K562 (cell line): ENCODE results near the gene ARHGAP31. TPM values are rescaled to one million over a fixed set of nuclear protein-coding genes. Genes with fewer than 3 reads are reported as not detected.

Experiments used
- ATAC-seq: fragments of 200-7000 bp; cut with Tn5 transposase; 3 replicates; pipeline ENCODE4 v1.9.1; 2020; ENCODE audit warnings: moderate library complexity
- BruUV-seq: library from RNA; stranded (reverse); fragments of 400-500 nt; replicated peaks from 2 replicates; lab custom pipeline; 2021; lab: Mats Ljungman, UMichigan
- CTCF ChIA-PET: fragments of 300-600 bp; formaldehyde crosslinking; extraction: SDS; loops from one replicate; lab custom pipeline; 2021; ENCODE audit warnings: low intra/inter-chr PET ratio; lab: Yijun Ruan, JAX
- POLR2A ChIA-PET: fragments of 300-600, 350-650 bp; sonication (Branson Sonifier 250); formaldehyde crosslinking; extraction: SDS; loops from one replicate; lab custom pipeline; 2021; ENCODE audit warnings: antibody characterized with exemption, inconsistent platforms; lab: Yijun Ruan, JAX
- DNase-seq, 4 experiments: peaks; one replicate each; pipeline versions ENCODE4 v3.0.0 to v3.0.0-alpha.2; 2011 to 2018; ENCODE audit warnings: low spot score in 3 of 4, mixed read lengths in 3 of 4; ENCODE audit errors: extremely low read depth in 1 of 4
- FAIRE-seq: peaks from 2 replicates; lab custom pipeline; 2011; peaks lifted over from hg19 to GRCh38; lab: Jason Lieb, UNC
- H2AFZ ChIP-seq: 2 replicates; pipeline ENCODE4 v1.6.0; 2011; ENCODE audit warnings: low read depth, low read length, control low read depth, inconsistent platforms
- H3K27ac ChIP-seq: fragments of 200-600 bp; 3 replicates; pipeline ENCODE4 v1.8.0; 2011; ENCODE audit warnings: low read depth, mild to moderate bottlenecking, control low read depth, inconsistent platforms, low read length, moderate library complexity, mixed read lengths; ENCODE audit errors: extremely low read depth
- H3K27me3 ChIP-seq, 2 experiments: fragments of 300-600 bp in 1 of 2; 2 replicates in 1 of 2; 3 replicates in 1 of 2; pipeline versions ENCODE4 v1.6.0 to v1.8.0; 2011; ENCODE audit warnings: inconsistent platforms in 2 of 2, low read length in 2 of 2, mild to moderate bottlenecking in 1 of 2, mixed read lengths in 1 of 2, moderate library complexity in 1 of 2; ENCODE audit not compliant: control insufficient read depth in 2 of 2, insufficient read depth in 2 of 2
- H3K36me3 ChIP-seq: fragments of 300-600 bp; 3 replicates; pipeline ENCODE4 v1.8.0; 2011; ENCODE audit warnings: mild to moderate bottlenecking, low read length, inconsistent platforms; ENCODE audit not compliant: control insufficient read depth, insufficient read depth
- H3K4me1 ChIP-seq, 2 experiments: fragments of 200-600 bp in 1 of 2; replicated peaks in 1 of 2; 2 replicates in 1 of 2; 3 replicates in 1 of 2; pipeline versions ENCODE4 v1.5.1 to v1.8.0; 2011; ENCODE audit warnings: inconsistent platforms in 2 of 2, low read length in 2 of 2, mild to moderate bottlenecking in 1 of 2, mixed read lengths in 1 of 2, moderate library complexity in 1 of 2; ENCODE audit not compliant: control insufficient read depth in 2 of 2, insufficient read depth in 2 of 2
- H3K4me2 ChIP-seq: 2 replicates; pipeline ENCODE4 v1.6.1; 2011; ENCODE audit warnings: low read length, control low read depth, inconsistent platforms, mixed read lengths; ENCODE audit not compliant: insufficient read depth
- H3K4me3 ChIP-seq: fragments of 200-600 bp; sonication (generic), shearing (Covaris generic); 2 replicates; pipeline ENCODE4 v1.5.1; 2016; ENCODE audit warnings: control low read depth, inconsistent platforms
- H3K79me2 ChIP-seq: fragments of 200-600 bp; 3 replicates; pipeline ENCODE4 v1.8.0; 2011; ENCODE audit warnings: low read length, inconsistent platforms; ENCODE audit not compliant: control insufficient read depth, insufficient read depth
- H3K9ac ChIP-seq, 2 experiments: 2 replicates each; pipeline versions ENCODE4 v1.6.0 to v1.6.1; 2011; ENCODE audit warnings: low read depth in 2 of 2, low read length in 2 of 2, control low read depth in 1 of 2, inconsistent platforms in 1 of 2, mild to moderate bottlenecking in 1 of 2, mixed read lengths in 1 of 2; ENCODE audit not compliant: insufficient read depth in 1 of 2
- H3K9me1 ChIP-seq: one replicate; pipeline ENCODE4 v1.6.0; 2011; ENCODE audit warnings: inconsistent platforms, mild to moderate bottlenecking, low read length, moderate library complexity; ENCODE audit not compliant: control insufficient read depth, insufficient read depth
- H3K9me3 ChIP-seq: replicated peaks from 2 replicates; pipeline ENCODE4 v1.5.1; 2011; ENCODE audit warnings: low read depth, low read length, inconsistent platforms; ENCODE audit not compliant: control insufficient read depth, insufficient read depth
- H4K20me1 ChIP-seq: replicated peaks from 2 replicates; pipeline ENCODE4 v1.6.1; 2011; ENCODE audit warnings: low read length, inconsistent platforms, mixed read lengths; ENCODE audit not compliant: control insufficient read depth, insufficient read depth
- FOXJ3 ChIP-seq: sonication (generic); formaldehyde crosslinking; IDR thresholded peaks from 2 replicates; pipeline ENCODE4 v1.4.0; 2020; ENCODE audit warnings: mild to moderate bottlenecking, missing genetic modification reagents
- NFIX ChIP-seq: fragments of 250-450 bp; sonication (Bioruptor Pico); IDR thresholded peaks from 2 replicates; pipeline ENCODE4 v1.4.0; 2020; ENCODE audit warnings: low read depth, mild to moderate bottlenecking, moderate library complexity
- TAF1 ChIP-seq: IDR thresholded peaks from 2 replicates; pipeline ENCODE4 v1.6.1; 2011; ENCODE audit warnings: mild to moderate bottlenecking, low read length, moderate library complexity; ENCODE audit not compliant: insufficient read depth, control insufficient read depth, severe bottlenecking; ENCODE audit errors: extremely low read depth
- WGBS: fragments of 100-300 bp; shearing (Covaris generic); methylation state at CpG from one replicate; pipeline ENCODE4 v1.1.6; 2016; ENCODE audit warnings: low coverage, mixed read lengths; ENCODE audit not compliant: insufficient coverage; ENCODE audit errors: missing lambda C conversion rate; 5-methylcytosine and 5-hydroxymethylcytosine counted together
- in situ Hi-C: fragments of 300-500 bp; cut with MboI; formaldehyde crosslinking; loops from 4 replicates; pipeline ENCODE4 v1.15.0; 2018; ENCODE audit warnings: inconsistent platforms, mixed read lengths
- intact Hi-C: fragments of 100-400 bp; cut with micrococcal nuclease; formaldehyde crosslinking; loops from 2 replicates; pipeline ENCODE4 v1.14.2; 2022
- polyA plus RNA-seq, 8 experiments: library from polyadenylated mRNA; depleted of rRNA in 4 of 8; stranded (reverse) in 5 of 8; unstranded in 3 of 8; fragments of >200 nt; fragmentation: Nextera tagmentation in 2 of 8; fragmentation: Illumina TruSeq in 1 of 8; extraction: Ambion mirVana in 2 of 8; extraction: Trizol in 1 of 8; gene quantifications; 2 replicates each; pipeline versions ENCODE4 v1.2.1 to v1.2.3, GENCODE V29; 2011 to 2014; ENCODE audit warnings: inconsistent platforms in 1 of 8, missing spikeins in 1 of 8
- total RNA-seq, 7 experiments: library from RNA; depleted of rRNA in 6 of 7; stranded (reverse); fragments of >200 nt in 6 of 7; fragmentation: Illumina TruSeq in 2 of 7; extraction: Trizol in 2 of 7; gene quantifications; 2 replicates each; pipeline versions ENCODE4 v1.2.1 to v1.2.3, GENCODE V29; 2011 to 2021; ENCODE audit warnings: low replicate concordance in 1 of 7
- TF ChIP-seq, protein P1 (sequence below): fragments of 450-650 bp; formaldehyde crosslinking; IDR thresholded peaks from 2 replicates; pipeline ENCODE4 v1.4.0; 2020; ENCODE audit warnings: mild to moderate bottlenecking, moderate library complexity

The ARHGAP31 gene
- total and polyA plus RNA-seq, 9 of the 15 experiments (the other 6 are each of a cell fraction or from before 2014, with no cell fraction given): under 0.01 to 0.13 (median 0.06) TPM; not detected in 5

DNA sequence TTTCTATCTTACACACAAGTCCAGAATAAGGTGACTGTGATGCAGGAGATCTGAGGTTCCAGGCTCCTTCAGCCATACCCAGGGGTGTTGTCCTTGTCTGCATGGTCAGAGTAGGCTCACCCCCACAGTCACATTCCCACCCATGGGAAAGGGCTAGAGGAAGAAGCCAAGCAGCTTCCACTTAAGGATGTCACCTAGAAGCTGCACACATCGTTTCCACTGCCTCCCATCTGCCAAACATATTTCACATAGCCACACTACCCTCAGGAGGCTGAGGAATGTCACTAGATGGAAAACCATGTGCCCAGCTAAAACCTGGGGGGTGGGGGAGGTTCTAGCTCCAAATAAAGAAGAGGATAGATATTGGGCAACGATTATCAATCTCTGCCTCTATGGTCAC is 111.1 kb downstream of the ARHGAP31 start:
- intact Hi-C loops: no loop called here
- Histone ChIP-seq H3K4me1 (peaks cover 0 to 5% of the 10 kb centered on the region in 2 experiments; a peak in 1 of 5 replicates), H3K27me3 (peaks cover 0 to 10% of the 10 kb centered on the region in 2 experiments; a peak in 2 of 5 replicates), H3K9me3 (no peaks in the 10 kb centered on the region), H3K4me3 (no peak overlapping the region), H3K36me3 (no peaks in the 10 kb centered on the region), H2AFZ (no peak overlapping the region), H4K20me1 (no peaks in the 10 kb centered on the region; the same call in 1 of the 2 replicates), H3K4me2 (no peak overlapping the region), H3K9ac (no peak overlapping the region), H3K27ac (no peak overlapping the region), H3K9me1 (no peaks in the 10 kb centered on the region), H3K79me2 (no peaks in the 10 kb centered on the region)
- FAIRE-seq (no peak), ATAC-seq (no peak), DNase-seq (no peak)
- ChIA-PET POLR2A (interaction anchor here (0.6 kb wide), 1 partner anchor 166 kb away, joined by 4 read pairs; no protein-coding TSS in a partner anchor), CTCF (no interaction called here)
- BruUV-seq: no TSS peak
- in situ Hi-C loops: no loop called here
- no peak for TF ChIP-seq NFIX
- no peak for TF ChIP-seq FOXJ3 (CRISPR knock-in tag)
- TF ChIP-seq, protein P1, sequence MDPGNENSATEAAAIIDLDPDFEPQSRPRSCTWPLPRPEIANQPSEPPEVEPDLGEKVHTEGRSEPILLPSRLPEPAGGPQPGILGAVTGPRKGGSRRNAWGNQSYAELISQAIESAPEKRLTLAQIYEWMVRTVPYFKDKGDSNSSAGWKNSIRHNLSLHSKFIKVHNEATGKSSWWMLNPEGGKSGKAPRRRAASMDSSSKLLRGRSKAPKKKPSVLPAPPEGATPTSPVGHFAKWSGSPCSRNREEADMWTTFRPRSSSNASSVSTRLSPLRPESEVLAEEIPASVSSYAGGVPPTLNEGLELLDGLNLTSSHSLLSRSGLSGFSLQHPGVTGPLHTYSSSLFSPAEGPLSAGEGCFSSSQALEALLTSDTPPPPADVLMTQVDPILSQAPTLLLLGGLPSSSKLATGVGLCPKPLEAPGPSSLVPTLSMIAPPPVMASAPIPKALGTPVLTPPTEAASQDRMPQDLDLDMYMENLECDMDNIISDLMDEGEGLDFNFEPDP (CRISPR knock-in tag): no peak
- no peak for TF ChIP-seq TAF1
- WGBS: 0% methylated on average over 2 of the region's 2 CpGs
